HG02970 (cell line): ENCODE results near the gene RAD52.

Experiments
- ATAC-seq: cut with Tn5 transposase; IDR thresholded peaks from one replicate; pipeline ENCODE4 v1.9.1; 2021; ENCODE audit warnings: mild to moderate bottlenecking, moderate library complexity, moderate number of reproducible peaks; ENCODE audit not compliant: unreplicated experiment, low FRiP score

Gene RAD52

DNA sequence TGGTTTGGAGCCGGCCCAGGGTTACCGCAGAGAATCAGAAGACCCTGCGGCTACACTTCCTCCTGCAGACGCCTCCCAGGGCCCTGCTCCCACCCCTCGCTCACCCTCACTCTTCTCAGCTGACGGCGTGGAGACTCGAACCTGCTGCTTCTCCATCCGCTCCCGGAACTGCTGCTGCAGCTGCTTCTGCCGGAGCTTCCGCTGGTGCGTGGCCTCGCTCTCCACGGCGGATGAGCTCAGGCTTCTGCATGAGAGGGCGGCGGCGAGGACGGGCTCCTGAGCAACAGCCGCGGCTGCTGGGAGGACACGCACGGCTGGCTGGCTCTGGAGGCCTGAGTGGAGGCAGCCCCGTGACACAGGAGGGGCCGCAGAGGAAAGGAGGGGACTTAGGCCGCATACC lies 33.3 kb downstream of the RAD52 start:
- no peak for ATAC-seq

DNA sequence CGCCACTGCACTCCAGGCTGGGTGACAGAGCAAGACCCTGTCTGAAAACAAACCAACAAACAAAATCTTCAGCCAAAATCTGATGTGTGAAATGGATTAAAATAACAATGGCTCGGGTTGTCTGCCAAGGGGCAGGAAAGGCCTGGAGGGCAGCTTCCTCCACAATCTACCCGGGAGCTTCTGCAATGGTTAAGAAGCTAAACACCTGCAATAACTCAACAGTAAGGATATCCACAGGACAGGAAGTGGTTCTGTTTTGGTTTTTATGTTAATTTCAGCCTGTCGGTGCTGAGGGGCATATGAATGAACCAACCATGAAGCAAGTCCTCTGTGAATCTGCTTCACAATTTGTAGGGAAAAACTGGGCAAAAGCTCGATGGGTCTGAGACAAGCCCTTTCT lies 34.4 kb downstream of the RAD52 start:
- no peak for ATAC-seq

DNA sequence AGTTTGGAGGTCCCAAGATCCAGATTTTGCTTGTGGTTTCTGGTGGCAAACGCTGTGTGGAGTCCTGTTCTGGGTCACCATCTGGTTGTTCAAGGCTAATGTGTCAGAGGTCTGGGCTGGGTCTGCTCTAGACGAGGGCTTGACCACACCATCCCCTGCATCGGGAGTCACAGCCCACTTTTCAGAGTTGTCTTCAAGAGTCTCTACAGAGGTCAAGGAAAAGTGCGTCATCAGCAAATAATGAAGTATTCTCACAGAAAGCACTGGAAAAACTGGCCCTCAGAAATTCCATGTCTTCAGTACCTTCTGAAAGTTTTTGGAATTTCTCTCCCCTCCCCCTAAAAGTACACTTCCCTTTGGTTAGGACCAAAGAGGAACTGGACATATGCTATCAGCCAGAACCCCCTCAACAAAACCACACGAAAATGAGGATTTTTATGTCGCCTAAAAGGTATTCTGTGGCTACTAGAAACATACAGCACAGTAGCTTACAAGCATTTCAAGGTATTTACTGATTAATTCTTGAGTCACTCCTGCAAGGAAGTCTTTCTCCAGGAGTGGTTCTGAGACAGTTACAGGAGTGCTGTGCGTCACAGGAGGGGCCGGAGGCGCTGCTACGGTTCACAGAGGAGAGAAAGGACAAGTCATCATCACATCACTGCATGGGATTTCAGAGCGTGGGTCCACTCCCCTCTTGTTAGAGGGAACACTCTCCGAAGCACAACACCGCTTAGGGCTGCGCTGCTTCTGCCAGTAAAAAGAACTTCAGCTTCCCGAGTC lies 35.4 kb downstream of the RAD52 start:
- ATAC-seq: no peak

DNA sequence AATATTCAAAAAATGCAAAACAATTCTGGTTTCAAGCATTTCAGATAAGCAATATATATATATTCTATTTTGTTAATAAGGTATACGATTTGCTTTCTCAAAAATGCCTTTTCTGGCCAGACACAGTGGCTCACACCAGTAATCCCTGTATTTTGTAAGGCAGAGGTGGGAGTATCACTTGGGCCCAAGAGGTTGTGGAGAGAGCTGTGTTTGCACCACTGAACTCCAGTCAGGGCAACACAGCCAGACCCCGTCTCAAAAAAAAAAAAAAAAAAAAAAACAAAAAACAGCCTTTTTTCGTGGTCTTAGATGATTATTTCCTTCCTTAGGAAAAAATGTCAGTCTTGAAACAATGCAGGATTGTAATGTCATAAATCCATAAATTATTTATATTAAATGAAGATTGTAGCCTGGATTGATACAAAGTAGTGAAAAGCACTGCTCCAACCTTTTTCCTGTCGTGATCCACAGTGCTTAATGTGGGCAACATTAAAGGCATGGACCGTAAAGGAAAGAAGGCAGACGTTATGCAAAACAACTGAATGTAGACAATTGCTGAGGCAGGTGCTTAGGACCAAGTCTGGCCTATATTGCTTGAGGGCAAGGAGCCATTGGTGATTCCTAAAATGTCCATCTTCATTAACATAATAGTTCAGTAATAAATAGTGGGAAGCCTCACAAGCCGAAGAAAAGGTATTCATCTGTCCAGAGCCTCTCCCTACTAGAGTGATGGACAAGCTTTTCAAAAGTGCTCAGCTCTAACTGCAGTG lies 36.8 kb downstream of the RAD52 start:
- ATAC-seq: no peak

DNA sequence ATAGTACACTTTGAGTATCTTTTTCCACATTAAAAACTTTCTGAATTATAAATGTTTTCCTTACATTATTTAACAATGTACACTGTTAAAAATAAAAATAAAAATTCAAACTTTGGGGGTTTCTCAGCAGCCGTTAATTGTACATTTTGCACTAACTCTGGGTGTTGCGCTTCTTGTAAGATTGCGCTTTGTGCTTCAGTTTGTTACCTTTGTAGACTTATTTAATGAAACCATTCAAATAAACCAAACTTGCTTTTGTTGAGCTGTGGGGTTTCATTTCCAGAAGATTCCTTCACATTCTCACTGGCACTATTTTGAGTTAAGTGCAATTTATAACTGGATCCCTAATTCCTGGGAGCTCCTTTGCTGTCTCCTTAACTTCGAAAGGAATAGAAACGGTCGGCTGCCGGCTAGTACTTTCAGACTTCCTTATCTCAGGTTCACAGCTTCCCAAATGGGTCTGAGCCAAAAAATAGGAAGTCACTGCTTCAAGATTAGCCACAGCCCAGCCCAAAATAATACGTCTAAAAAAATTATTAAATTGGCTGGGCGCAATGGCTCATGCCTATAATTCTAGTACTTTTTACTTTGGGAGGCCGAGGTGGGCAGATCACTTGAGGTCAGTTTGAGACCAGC lies 38.2 kb downstream of the RAD52 start:
- no peak for ATAC-seq

DNA sequence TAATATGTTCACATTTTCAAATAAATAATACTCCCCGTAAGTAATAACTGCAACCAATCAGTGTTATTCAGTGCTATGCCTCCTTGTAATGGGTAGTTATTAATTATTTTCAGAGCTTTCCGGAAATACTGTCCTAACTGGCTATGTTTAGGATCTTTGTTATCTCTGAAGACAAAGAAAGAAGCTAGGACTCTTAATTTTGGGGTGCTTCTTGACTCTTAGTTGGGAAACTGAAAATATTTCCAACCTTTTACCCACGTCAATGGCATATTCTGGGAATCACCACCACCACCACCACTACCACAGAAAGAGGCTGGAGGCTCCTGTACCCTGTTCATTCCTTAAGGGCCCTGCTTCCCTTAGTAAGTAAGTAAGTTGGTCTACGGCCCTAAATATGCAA lies 39.1 kb downstream of the RAD52 start:
- ATAC-seq: no peak

DNA sequence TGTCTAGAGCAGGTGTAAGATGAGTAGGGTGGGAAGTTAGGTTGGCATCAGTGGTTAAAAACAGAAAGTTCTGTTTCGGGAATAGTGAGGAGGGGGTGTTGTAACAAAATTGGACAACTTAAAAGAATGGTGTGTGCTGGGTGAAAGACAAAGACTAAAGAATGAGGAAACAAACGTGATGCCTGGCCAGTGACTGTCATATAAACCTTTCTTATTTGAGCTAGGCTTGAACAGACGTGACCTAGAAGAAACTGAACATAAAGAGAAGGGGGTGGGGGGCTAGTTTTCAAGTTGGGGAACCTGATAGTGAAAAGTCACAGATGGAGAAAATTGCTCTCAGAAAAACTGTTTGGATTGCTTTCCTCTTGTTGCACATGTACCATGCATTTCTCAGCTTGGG lies 39.6 kb downstream of the RAD52 start:
- ATAC-seq: no peak

DNA sequence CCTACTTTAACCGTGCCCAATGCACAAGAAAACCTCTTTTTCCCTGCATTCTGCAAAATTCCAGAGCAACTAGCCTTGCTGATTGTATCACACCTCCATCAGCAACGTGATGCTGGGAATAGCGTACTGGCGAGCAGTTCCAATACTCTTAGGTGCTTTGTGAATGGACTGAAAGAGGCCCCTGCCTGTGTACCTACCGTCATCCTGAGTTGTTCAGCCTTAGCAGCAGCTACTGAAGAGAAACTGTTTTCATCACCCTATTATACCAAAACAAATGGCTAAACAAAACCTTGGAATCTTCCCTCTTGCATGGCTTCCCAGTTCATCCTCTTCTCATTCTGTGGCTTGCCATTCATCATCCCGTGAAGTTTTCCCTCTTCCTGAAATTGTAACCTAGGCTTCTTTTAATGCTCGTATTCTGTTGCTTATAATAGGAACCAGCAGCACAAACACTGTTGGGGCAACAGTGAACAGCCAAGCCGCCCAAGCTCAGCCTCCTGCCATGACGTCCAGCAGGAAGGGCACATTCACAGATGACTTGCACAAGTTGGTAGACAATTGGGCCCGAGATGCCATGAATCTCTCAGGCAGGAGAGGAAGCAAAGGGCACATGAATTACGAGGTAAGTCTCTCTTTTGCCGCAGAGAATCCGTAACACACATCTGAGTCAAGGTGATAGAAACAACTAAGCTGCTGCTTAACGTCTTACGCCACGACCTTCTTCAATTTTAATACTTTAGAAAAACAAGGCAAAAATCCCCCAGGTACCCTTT lies 41.9 kb downstream of the RAD52 start:
- no peak for ATAC-seq

DNA sequence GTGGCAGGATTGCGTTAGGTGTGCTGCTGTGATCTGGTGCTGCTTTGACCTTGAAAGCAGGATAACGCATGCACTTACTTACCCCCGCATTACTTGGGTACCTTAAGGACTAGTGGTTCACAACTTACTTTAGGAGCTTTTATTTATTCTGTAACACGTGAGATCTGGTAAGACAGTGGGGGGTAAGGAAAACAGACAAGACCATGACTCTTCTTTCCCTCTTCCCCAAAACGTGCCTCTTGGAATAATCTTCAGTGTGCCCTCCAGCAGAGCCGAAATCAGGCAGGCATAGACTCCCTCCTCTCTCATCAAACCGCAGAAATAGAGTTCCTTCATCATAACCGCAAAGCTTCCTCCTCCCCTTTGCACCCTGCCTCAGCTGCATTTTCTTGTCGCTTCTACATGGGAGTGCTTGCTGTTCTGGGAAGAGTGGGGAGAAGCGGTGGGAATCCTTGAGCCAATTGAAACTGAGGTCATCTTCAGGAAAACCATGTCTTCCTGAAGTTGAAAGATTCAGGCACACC lies 43.4 kb downstream of the RAD52 start:
- no peak for ATAC-seq

DNA sequence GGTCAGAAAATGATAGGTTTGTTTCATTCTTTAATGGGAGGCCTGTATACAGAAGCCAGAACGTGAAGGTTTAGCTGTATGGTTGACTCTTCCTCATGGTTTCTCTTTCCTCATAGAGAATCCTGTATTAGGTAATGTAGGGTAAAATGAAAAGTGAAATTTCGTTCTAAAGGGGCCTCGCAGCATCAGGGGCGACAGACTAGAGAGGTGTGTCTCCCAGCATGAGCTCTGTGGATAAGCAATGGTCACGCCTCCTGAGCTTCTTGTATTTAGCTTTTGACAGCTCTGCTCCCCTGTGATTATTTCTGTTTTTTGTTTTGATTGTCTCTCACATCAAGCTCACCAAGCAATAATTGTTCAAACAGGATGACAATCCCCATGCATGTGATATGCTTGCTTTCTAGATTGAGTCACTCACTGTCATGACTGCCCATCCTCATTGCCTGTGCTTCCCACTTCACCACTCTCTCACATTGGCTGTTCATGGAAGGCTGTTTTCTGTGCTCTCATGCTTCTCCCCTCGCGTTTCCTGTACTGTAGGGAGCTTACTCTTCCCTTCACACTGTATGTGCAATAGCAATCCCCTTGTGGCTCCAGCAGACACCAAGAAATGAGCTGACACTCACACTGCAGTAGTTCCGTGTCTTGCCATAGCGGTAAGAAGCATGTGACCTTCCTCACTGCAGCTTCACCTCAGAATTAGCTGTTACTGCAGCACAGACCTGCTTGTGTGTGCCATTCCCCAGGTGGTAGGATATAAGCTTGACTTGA lies 44.0 kb downstream of the RAD52 start:
- no peak for ATAC-seq

DNA sequence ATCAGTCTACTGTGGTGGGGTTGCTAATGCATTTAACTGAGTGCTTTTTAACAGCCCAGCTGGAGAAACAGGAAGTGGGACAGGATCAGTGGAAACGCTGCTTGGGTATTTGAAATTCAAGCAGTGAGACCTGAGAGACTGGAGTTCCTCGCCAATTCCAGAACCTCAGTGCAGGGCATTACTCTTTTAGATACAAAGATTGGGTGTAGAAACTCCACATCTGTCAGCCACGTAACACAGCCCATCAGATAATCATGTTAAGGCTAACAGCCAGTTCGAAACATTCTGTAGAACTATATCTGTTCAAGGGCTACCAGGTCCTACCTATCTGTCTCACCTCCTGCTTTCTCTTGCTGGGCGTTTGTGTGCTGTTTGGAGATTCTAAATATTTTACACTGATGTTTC lies 45.5 kb downstream of the RAD52 start:
- no peak for ATAC-seq

DNA sequence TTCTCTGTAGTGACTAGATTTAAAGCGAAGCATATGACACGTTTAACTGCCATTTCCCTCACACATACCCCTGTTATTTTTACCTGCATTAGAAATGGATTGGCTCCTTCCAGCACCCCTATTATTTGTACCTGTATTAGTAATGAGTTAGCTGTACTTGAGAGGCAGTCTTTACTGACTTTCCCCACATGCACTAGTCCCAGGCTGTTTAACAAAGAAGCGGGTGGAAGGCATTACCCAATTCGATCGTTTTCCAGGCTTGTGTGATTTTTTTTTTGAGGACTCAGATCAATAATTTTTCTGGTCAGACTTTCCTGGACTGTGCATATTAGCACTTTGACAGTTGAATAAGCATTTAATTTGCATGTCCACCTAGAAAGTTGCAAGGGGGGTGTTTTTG lies 46.4 kb downstream of the RAD52 start:
- ATAC-seq: no peak

DNA sequence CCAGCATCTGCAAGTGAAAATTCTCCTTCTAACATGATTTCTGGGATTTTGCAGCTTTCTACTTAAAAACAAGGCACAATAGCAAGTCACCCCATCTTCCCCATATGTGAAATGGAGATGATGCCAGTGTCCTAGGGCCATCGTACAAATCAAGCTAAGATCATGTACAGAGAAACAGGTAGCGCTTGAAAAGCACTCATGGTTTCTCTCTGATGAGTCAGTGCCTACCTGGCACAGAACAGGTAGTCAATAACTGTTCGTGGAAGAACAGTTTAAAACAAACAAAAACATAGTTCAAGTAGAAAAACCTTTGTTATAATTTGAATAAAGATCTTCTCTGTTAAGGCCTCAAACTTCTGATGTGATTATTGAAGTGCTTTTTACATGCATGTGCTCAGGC lies 46.9 kb downstream of the RAD52 start:
- no peak for ATAC-seq

DNA sequence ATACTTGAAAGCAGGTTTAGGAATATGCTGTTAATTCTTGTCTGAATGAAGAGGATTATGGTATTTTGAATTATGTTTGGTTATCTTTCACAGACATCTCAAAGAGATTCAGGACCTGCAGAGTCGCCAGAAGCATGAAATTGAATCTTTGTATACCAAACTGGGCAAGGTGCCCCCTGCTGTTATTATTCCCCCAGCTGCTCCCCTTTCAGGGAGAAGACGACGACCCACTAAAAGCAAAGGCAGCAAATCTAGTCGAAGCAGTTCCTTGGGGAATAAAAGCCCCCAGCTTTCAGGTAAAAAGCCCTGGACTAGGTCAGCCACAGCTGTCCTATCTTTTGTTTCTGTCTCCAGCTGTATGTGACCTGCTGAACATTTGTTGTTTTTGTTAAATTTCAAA lies 52.1 kb downstream of the RAD52 start:
- ATAC-seq: no peak

DNA sequence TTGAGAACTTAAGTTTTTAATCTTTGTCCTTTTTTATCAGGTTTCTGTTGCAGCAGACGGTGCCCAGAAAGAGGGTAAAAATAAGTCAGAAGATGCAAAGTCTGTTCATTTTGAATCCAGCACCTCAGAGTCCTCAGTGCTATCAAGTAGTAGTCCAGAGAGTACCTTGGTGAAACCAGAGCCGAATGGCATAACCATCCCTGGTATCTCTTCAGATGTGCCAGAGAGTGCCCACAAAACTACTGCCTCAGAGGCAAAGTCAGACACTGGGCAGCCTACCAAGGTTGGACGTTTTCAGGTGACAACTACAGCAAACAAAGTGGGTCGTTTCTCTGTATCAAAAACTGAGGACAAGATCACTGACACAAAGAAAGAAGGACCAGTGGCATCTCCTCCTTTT lies 53.5 kb downstream of the RAD52 start:
- ATAC-seq: no peak

DNA sequence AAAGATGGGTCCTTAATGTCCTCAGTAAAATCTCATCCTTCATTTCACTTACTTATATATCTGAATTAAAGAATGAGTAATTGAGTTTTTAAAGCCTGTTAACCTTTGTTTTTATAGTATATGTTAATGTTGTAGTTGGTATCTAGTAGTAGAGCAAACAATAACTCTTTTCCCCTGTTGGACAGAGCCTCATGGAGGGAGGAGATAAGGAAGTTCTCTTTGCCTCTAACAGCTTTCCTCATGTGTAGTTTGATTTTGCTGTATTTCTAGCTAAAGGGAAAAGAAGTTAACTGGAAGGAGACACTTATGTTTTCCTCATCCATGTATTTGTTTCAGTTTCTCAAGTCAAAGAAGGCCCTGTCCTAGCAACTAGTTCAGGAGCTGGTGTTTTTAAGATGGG lies 55.3 kb downstream of the RAD52 start:
- no peak for ATAC-seq

DNA sequence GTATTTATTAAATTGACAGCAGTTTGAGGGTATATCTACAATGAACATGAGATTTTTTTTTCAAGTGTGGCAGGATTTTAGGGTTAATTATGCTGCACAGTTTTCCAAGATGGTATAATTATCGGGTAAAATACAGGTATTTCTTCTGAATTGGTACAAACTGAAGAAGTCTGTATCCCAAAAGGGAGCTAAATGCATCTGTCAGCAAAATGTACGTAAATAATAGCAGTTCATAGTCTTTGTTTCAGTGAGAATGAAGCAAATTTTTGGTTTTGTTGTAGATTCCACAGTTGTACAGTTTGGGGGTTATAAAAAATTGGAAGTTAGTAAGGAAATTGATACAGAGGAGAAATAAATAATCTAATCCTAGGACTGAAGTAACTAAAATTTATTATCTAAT lies 63.3 kb downstream of the RAD52 start:
- no peak for ATAC-seq

DNA sequence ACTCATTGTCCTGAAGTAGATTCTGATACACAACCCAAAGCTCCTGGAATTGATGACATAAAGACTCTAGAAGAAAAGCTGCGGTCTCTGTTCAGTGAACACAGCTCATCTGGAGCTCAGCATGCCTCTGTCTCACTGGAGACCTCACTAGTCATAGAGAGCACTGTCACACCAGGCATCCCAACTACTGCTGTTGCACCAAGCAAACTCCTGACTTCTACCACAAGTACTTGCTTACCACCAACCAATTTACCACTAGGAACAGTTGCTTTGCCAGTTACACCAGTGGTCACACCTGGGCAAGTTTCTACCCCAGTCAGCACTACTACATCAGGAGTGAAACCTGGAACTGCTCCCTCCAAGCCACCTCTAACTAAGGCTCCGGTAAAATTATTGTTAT lies 63.8 kb downstream of the RAD52 start:
- no peak for ATAC-seq

DNA sequence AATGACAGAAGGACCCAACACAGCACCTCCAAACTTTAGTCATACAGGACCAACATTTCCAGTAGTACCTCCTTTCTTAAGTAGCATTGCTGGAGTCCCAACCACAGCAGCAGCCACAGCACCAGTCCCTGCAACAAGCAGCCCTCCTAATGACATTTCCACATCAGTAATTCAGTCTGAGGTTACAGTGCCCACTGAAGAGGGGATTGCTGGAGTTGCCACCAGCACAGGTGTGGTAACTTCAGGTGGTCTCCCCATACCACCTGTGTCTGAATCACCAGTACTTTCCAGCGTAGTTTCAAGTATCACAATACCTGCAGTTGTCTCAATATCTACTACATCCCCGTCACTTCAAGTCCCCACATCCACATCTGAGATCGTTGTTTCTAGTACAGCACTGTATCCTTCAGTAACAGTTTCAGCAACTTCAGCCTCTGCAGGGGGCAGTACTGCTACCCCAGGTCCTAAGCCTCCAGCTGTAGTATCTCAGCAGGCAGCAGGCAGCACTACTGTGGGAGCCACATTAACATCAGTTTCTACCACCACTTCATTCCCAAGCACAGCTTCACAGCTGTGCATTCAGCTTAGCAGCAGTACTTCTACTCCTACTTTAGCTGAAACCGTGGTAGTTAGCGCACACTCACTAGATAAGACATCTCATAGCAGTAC lies 64.6 kb downstream of the RAD52 start:
- no peak for ATAC-seq
